ENCODE results near the gene GABRB1. TPM values are rescaled to one million over a fixed set of nuclear protein-coding genes. Genes with fewer than 3 reads are reported as not detected.

The GABRB1 gene
- total RNA-seq (2021; ENCODE audit: unreplicated experiment), result not detected
- polyA plus RNA-seq (2012), result not detected in 2 replicates
- Bru-seq, nascent RNA, result percentile 1 among the genes with signal in this experiment
- BruChase-seq, experiment 1, labeled RNA remaining after a 6-hour chase, result not detected
- BruChase-seq, experiment 2, labeled RNA remaining after a 2-hour chase, result percentile 0 among the genes with signal in this experiment
- long read RNA-seq, result 0 reads

DNA sequence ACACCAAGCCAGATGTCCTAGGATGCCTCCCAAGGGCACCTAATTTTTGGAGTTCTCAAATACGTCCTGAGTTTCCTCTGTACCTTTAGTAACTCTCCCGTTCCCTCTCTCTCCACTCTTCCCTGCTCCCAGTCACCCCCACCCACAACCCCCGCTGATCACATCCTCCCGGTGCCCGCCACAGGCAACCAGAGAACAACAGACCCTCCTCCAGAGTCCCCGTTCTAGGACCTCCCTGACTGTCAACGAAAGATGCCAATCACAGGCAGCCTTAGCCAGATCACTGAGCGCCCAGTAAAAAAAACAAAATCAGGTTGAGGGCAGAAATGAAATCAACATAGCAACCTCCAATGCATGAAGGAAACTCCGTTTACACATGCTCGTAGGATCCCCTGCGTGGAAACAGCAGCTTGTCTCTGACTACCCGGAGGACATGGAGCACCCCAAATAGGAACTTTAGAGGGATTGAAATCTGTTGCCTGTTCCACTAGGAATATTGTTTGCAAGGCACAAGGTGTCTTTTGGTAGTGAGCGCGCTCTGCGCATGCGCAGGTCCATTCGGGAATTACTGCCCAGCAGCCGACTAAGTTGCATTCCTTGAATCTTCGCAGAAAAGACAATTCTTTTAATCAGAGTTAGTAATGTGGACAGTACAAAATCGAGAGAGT is at the start of gene GABRB1:
TSS of gene GABRB1 (plus strand) at position 557 of the 668 bp plus-strand sequence.
- no peak within 1 kb of the TSS for H3K9ac ChIP-seq (ENCODE audit: low read length)
- CTCF ChIA-PET, result no interaction called here
- H3K4me1 ChIP-seq (ENCODE audit: control insufficient read depth in 1 of 2, insufficient read depth in 2 of 2, low read length in 2 of 2), result no peaks in the 10 kb centered on the region
- H3K36me3 ChIP-seq (ENCODE audit: control insufficient read depth in 1 of 2, insufficient read depth in 2 of 2, low read length in 2 of 2), result no peaks in the 10 kb centered on the region
- POLR2A ChIA-PET, result no interaction called here
- H3K4me3 ChIP-seq (replicated peaks in 1 of 2; ENCODE audit: low read depth in 1 of 2, low read length in 2 of 2), result no peak within 1 kb of the TSS
- no TSS peak for BruUV-seq (replicated peaks)
- no peaks in the 10 kb centered on the region for H3K27me3 ChIP-seq (ENCODE audit: insufficient read depth, low read length)
- no peaks in the 10 kb centered on the region for H4K20me1 ChIP-seq (ENCODE audit: insufficient read depth)
- intact Hi-C loops (cut with micrococcal nuclease), result no loop called here
- H2AFZ ChIP-seq (ENCODE audit: low read depth, low read length, poor library complexity, severe bottlenecking), result no peak within 1 kb of the TSS
- H3K27ac ChIP-seq (ENCODE audit: low read depth, low read length), result no peak within 1 kb of the TSS
- H3K79me2 ChIP-seq (ENCODE audit: insufficient read depth, low read length), result no peaks in the 10 kb centered on the region
- DNase-seq (ENCODE audit: low read depth, low spot score) (no peak), ATAC-seq (no peak)
- no peak within 1 kb of the TSS for H3K4me2 ChIP-seq (ENCODE audit: low read length)
- H3K9me2 ChIP-seq (ENCODE audit: insufficient read depth), result no peaks in the 10 kb centered on the region
- TF ChIP-seq, protein P1, sequence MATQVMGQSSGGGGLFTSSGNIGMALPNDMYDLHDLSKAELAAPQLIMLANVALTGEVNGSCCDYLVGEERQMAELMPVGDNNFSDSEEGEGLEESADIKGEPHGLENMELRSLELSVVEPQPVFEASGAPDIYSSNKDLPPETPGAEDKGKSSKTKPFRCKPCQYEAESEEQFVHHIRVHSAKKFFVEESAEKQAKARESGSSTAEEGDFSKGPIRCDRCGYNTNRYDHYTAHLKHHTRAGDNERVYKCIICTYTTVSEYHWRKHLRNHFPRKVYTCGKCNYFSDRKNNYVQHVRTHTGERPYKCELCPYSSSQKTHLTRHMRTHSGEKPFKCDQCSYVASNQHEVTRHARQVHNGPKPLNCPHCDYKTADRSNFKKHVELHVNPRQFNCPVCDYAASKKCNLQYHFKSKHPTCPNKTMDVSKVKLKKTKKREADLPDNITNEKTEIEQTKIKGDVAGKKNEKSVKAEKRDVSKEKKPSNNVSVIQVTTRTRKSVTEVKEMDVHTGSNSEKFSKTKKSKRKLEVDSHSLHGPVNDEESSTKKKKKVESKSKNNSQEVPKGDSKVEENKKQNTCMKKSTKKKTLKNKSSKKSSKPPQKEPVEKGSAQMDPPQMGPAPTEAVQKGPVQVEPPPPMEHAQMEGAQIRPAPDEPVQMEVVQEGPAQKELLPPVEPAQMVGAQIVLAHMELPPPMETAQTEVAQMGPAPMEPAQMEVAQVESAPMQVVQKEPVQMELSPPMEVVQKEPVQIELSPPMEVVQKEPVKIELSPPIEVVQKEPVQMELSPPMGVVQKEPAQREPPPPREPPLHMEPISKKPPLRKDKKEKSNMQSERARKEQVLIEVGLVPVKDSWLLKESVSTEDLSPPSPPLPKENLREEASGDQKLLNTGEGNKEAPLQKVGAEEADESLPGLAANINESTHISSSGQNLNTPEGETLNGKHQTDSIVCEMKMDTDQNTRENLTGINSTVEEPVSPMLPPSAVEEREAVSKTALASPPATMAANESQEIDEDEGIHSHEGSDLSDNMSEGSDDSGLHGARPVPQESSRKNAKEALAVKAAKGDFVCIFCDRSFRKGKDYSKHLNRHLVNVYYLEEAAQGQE (IDR thresholded peaks at IDR 0.05; ENCODE audit: low read depth), result no peak
- TF ChIP-seq ZFX (IDR thresholded peaks at IDR 0.05), result no peak
- no peak for TF ChIP-seq ZNF274 (IDR thresholded peaks at IDR 0.05; ENCODE audit: low read depth, low read length)
- H3K9me3 ChIP-seq (ENCODE audit: control insufficient read depth in 1 of 2, insufficient read depth in 1 of 2, low read depth in 1 of 2, low read length in 2 of 2), result peaks cover 0 to 4% of the 10 kb centered on the region in 2 experiments; a peak in 1 of 4 replicates
- RAD21 ChIA-PET (ENCODE audit: low non-redundant PET in 1 of 2, low total read pairs in 2 of 2, uncharacterized antibody in 2 of 2, unreplicated experiment in 2 of 2), result no interaction called here

DNA sequence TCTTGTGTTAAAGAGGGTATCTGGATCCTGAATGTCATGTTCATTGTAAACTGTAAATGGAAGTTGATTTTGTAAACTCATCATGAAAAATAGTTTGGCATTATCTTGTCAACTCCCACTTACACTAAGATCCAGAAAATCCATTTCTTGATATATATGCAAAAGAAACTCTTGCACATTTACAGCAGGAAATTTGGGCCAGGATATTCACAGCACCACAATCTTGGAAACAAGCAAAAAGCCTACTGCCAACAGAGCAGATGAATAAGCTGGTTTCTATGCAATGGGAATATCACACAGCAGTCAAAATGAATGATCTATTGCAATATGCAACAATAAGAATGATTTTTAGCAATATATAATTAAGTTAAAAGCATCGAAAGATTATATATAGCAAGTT is 46.6 kb upstream of the GABRB1 start:
- Histone ChIP-seq H3K79me2 (ENCODE audit: insufficient read depth, low read length) (no peaks in the 10 kb centered on the region), H3K36me3 (ENCODE audit: control insufficient read depth in 1 of 2, insufficient read depth in 2 of 2, low read length in 2 of 2) (no peaks in the 10 kb centered on the region), H2AFZ (ENCODE audit: low read depth, low read length, poor library complexity, severe bottlenecking) (no peak overlapping the region), H3K4me2 (ENCODE audit: low read length) (no peak overlapping the region), H3K9me2 (ENCODE audit: insufficient read depth) (no peaks in the 10 kb centered on the region), H3K4me3 (replicated peaks in 1 of 2; ENCODE audit: low read depth in 1 of 2, low read length in 2 of 2) (no peak overlapping the region), H4K20me1 (ENCODE audit: insufficient read depth) (no peaks in the 10 kb centered on the region), H3K27ac (ENCODE audit: low read depth, low read length) (no peak overlapping the region), H3K4me1 (ENCODE audit: control insufficient read depth in 1 of 2, insufficient read depth in 2 of 2, low read length in 2 of 2) (no peaks in the 10 kb centered on the region), H3K27me3 (ENCODE audit: insufficient read depth, low read length) (no peaks in the 10 kb centered on the region), H3K9me3 (ENCODE audit: control insufficient read depth in 1 of 2, insufficient read depth in 1 of 2, low read depth in 1 of 2, low read length in 2 of 2) (peaks cover 0 to 5% of the 10 kb centered on the region in 2 experiments; a peak in 2 of 4 replicates), H3K9ac (ENCODE audit: low read length) (no peak overlapping the region)
- BruUV-seq (replicated peaks), result no TSS peak
- RAD21 ChIA-PET (ENCODE audit: low non-redundant PET in 1 of 2, low total read pairs in 2 of 2, uncharacterized antibody in 2 of 2, unreplicated experiment in 2 of 2), result no interaction called here
- DNase-seq (ENCODE audit: low read depth, low spot score), result no peak
- CTCF ChIA-PET, result no interaction called here
- intact Hi-C loops (cut with micrococcal nuclease), result no loop called here
- TF ChIP-seq ELF1 (IDR thresholded peaks at IDR 0.05; ENCODE audit: borderline replicate concordance, low read depth), result no peak
- no peak for TF ChIP-seq SP1 (IDR thresholded peaks at IDR 0.05; ENCODE audit: low read depth)
- TF ChIP-seq, protein P2, sequence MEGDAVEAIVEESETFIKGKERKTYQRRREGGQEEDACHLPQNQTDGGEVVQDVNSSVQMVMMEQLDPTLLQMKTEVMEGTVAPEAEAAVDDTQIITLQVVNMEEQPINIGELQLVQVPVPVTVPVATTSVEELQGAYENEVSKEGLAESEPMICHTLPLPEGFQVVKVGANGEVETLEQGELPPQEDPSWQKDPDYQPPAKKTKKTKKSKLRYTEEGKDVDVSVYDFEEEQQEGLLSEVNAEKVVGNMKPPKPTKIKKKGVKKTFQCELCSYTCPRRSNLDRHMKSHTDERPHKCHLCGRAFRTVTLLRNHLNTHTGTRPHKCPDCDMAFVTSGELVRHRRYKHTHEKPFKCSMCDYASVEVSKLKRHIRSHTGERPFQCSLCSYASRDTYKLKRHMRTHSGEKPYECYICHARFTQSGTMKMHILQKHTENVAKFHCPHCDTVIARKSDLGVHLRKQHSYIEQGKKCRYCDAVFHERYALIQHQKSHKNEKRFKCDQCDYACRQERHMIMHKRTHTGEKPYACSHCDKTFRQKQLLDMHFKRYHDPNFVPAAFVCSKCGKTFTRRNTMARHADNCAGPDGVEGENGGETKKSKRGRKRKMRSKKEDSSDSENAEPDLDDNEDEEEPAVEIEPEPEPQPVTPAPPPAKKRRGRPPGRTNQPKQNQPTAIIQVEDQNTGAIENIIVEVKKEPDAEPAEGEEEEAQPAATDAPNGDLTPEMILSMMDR (IDR thresholded peaks at IDR 0.05 in 2 of 3, conservative IDR thresholded peaks at IDR 0.05 in 1 of 3; ENCODE audit: borderline replicate concordance in 1 of 3, insufficient read depth in 1 of 3, low read depth in 2 of 3, low read length in 2 of 3), result no peak
- no peak for TF ChIP-seq TCF7L2 (IDR thresholded peaks at IDR 0.05; ENCODE audit: borderline replicate concordance, extremely low read depth, insufficient read depth, insufficient read length)
- no peak for TF ChIP-seq JUND (IDR thresholded peaks at IDR 0.05)
- TF ChIP-seq EZH2phosphoT487 (IDR thresholded peaks at IDR 0.05; ENCODE audit: borderline replicate concordance), result no peak
- no peak for TF ChIP-seq POLR2A (IDR thresholded peaks at IDR 0.05; ENCODE audit: borderline replicate concordance, extremely low read depth, insufficient read depth, insufficient read length)
- TF ChIP-seq CBX3 (IDR thresholded peaks at IDR 0.05; ENCODE audit: low read depth), result no peak
- ATAC-seq, result no peak
- POLR2A ChIA-PET, result no interaction called here

All from HCT116 (cell line).